ENCODE measurements around the gene ZNF746. TPM values are rescaled to one million over a fixed set of nuclear protein-coding genes. Genes with fewer than 3 reads are reported as not detected.
A peak's percentile ranks its signal among the peaks of the same experiment; 100 is the strongest.

ZNF746 gene
- total and polyA plus RNA-seq, 4 experiments from 2014 or later, result 3.7 to 25.6 (median 19.8) TPM

DNA sequence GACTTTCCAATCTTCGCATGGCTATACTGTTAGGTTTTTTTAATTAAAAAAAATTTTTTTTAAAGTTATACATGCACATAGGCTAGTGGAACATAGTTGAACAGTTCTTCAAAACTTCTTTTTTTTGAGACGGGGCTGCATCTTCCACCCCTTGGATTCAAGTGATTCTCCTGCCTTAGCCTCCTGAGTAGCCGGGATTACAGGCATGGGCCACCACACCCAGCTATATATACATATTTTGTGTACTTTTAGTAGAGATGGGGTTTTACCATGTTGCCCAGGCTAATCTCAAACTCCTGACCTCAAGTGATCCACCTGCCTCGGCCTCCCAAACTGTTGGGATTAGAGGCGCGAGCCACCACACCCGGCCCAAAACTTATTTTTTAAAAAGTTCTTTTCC lies 54.1 kb downstream of the ZNF746 start:
- Mint-ChIP-seq H3K9me3 (no peaks in the 10 kb centered on the region), H3K4me3 (no peak overlapping the region), H3K36me3 (peaks cover 32 to 47% of the 10 kb centered on the region in 2 donors), H3K4me1 (peaks cover 10 to 16% (median 14%) of the 10 kb centered on the region in 4 donors), H3K27ac (peak overlapping the region in 1 of 7 donors; percentile 57), H3K27me3 (no peaks in the 10 kb centered on the region)
- Histone ChIP-seq H3K4me3 (ENCODE audit: low read length in 2 of 2) (no peak overlapping the region), H3K27me3 (ENCODE audit: insufficient read depth, low read length) (no peaks in the 10 kb centered on the region), H3K9me3 (ENCODE audit: control insufficient read depth in 1 of 2, low read length in 2 of 2) (no peaks in the 10 kb centered on the region), H3K4me1 (ENCODE audit: insufficient read depth, low read length) (peaks cover 10% of the 10 kb centered on the region), H3K36me3 (ENCODE audit: insufficient read depth, low read length) (peaks cover 23% of the 10 kb centered on the region), H3K27ac (ENCODE audit: low read depth, low read length) (no peak overlapping the region)
- POLR2A ChIA-PET (ENCODE audit: partially characterized antibody), result no interaction called here
- CTCF ChIA-PET (ENCODE audit: partially characterized antibody), result interaction anchor here (1.5 kb wide), 1 partner anchor 159 kb away, joined by 4 read pairs; no protein-coding TSS in a partner anchor
- DNase-seq, result no peak
- intact Hi-C loops (cut with micrococcal nuclease), result no loop called here

GRCh38 chr7:149442924-149443323 lies 54.7 kb downstream of the ZNF746 start:
- Mint-ChIP-seq H3K4me1 (peaks cover 10 to 16% (median 14%) of the 10 kb centered on the region in 4 donors), H3K9me3 (no peaks in the 10 kb centered on the region), H3K36me3 (peaks cover 32 to 47% of the 10 kb centered on the region in 2 donors), H3K27me3 (no peaks in the 10 kb centered on the region), H3K27ac (no peak overlapping the region), H3K4me3 (no peak overlapping the region)
- Histone ChIP-seq H3K36me3 (ENCODE audit: insufficient read depth, low read length) (peaks cover 22% of the 10 kb centered on the region), H3K27ac (ENCODE audit: low read depth, low read length) (no peak overlapping the region), H3K27me3 (ENCODE audit: insufficient read depth, low read length) (no peaks in the 10 kb centered on the region), H3K9me3 (ENCODE audit: control insufficient read depth in 1 of 2, low read length in 2 of 2) (no peaks in the 10 kb centered on the region), H3K4me1 (ENCODE audit: insufficient read depth, low read length) (peaks cover 10% of the 10 kb centered on the region), H3K4me3 (ENCODE audit: low read length in 2 of 2) (no peak overlapping the region)
- CTCF ChIA-PET (ENCODE audit: partially characterized antibody), result interaction anchor here (2.8 kb wide), 1 partner anchor 18 kb away, joined by 7 read pairs; the partner anchor contains the start of gene ZNF777
- POLR2A ChIA-PET (ENCODE audit: partially characterized antibody), result no interaction called here
- DNase-seq, result no peak
- intact Hi-C loops (cut with micrococcal nuclease), result no loop called here

GRCh38 chr7:149440222-149440621 lies 57.4 kb downstream of the ZNF746 start:
- no peak for DNase-seq
- no peak overlapping the region for H3K4me3 ChIP-seq (ENCODE audit: low read length in 2 of 2)
- Mint-ChIP-seq H3K4me3 (no peak overlapping the region), H3K9me3 (no peaks in the 10 kb centered on the region), H3K4me1 (peaks cover 10 to 12% (median 11%) of the 10 kb centered on the region in 4 donors), H3K36me3 (peaks cover 25 to 44% of the 10 kb centered on the region in 2 donors), H3K27me3 (no peaks in the 10 kb centered on the region), H3K27ac (peak overlapping the region in 6 of 7 donors; percentile 13 to 66 (median 36))
- H3K4me1 ChIP-seq (ENCODE audit: insufficient read depth, low read length), result peaks cover 10% of the 10 kb centered on the region
- peaks cover 7% of the 10 kb centered on the region for H3K36me3 ChIP-seq (ENCODE audit: insufficient read depth, low read length)
- ChIA-PET CTCF (ENCODE audit: partially characterized antibody) (interaction anchor here (1.3 to 2.8 kb wide), 3 partner anchors 14 to 21 kb away, joined by 3 to 9 read pairs (median 7); partner anchors contain the start of gene ZNF777), POLR2A (ENCODE audit: partially characterized antibody) (interaction anchor here (1.2 kb wide), 1 partner anchor 18 kb away, joined by 4 read pairs; no protein-coding TSS in a partner anchor)
- no peak overlapping the region for H3K27ac ChIP-seq (ENCODE audit: low read depth, low read length)
- intact Hi-C loops (cut with micrococcal nuclease), result no loop called here
- H3K9me3 ChIP-seq (ENCODE audit: control insufficient read depth in 1 of 2, low read length in 2 of 2), result no peaks in the 10 kb centered on the region
- no peaks in the 10 kb centered on the region for H3K27me3 ChIP-seq (ENCODE audit: insufficient read depth, low read length)

- Mint-ChIP-seq H3K36me3 (peaks cover 45 to 58% of the 10 kb centered on the region in 2 donors), H3K4me3 (no peak overlapping the region), H3K27ac (peak overlapping the region in 1 of 7 donors; percentile 43), H3K9me3 (no peaks in the 10 kb centered on the region), H3K27me3 (no peaks in the 10 kb centered on the region), H3K4me1 (peaks cover 10 to 11% (median 10%) of the 10 kb centered on the region in 4 donors)
- intact Hi-C loops (cut with micrococcal nuclease), result no loop called here
- no peak for DNase-seq
- Histone ChIP-seq H3K4me1 (ENCODE audit: insufficient read depth, low read length) (peaks cover 10% of the 10 kb centered on the region), H3K27me3 (ENCODE audit: insufficient read depth, low read length) (no peaks in the 10 kb centered on the region), H3K9me3 (ENCODE audit: control insufficient read depth in 1 of 2, low read length in 2 of 2) (no peaks in the 10 kb centered on the region), H3K27ac (ENCODE audit: low read depth, low read length) (no peak overlapping the region), H3K4me3 (ENCODE audit: low read length in 2 of 2) (no peak overlapping the region), H3K36me3 (ENCODE audit: insufficient read depth, low read length) (peaks cover 9% of the 10 kb centered on the region)
- CTCF ChIA-PET (ENCODE audit: partially characterized antibody), result interaction anchor here (1.0 kb wide), 1 partner anchor 13 kb away, joined by 3 read pairs; no protein-coding TSS in a partner anchor
- POLR2A ChIA-PET (ENCODE audit: partially characterized antibody), result no interaction called here
Observed at GRCh38 chr7:149436358-149436757, 61.3 kb downstream of the ZNF746 start.

- H3K36me3 ChIP-seq (ENCODE audit: insufficient read depth, low read length), result peaks cover 14% of the 10 kb centered on the region
- no peak overlapping the region for H3K4me3 ChIP-seq (ENCODE audit: low read length in 2 of 2)
- Mint-ChIP-seq H3K36me3 (peaks cover 50 to 66% of the 10 kb centered on the region in 2 donors), H3K4me3 (no peak overlapping the region), H3K4me1 (peaks cover 0 to 7% (median 3%) of the 10 kb centered on the region in 4 donors), H3K27me3 (no peaks in the 10 kb centered on the region), H3K27ac (no peak overlapping the region), H3K9me3 (no peaks in the 10 kb centered on the region)
- intact Hi-C loops (cut with micrococcal nuclease), result no loop called here
- no peaks in the 10 kb centered on the region for H3K27me3 ChIP-seq (ENCODE audit: insufficient read depth, low read length)
- no peaks in the 10 kb centered on the region for H3K4me1 ChIP-seq (ENCODE audit: insufficient read depth, low read length)
- H3K27ac ChIP-seq (ENCODE audit: low read depth, low read length), result no peak overlapping the region
- ChIA-PET CTCF (ENCODE audit: partially characterized antibody) (no interaction called here), POLR2A (ENCODE audit: partially characterized antibody) (no interaction called here)
- no peak for DNase-seq
- no peaks in the 10 kb centered on the region for H3K9me3 ChIP-seq (ENCODE audit: control insufficient read depth in 1 of 2, low read length in 2 of 2)
Observed at GRCh38 chr7:149433124-149433523, 64.5 kb downstream of the ZNF746 start.

GRCh38 chr7:149432121-149432691 lies 65.4 kb downstream of the ZNF746 start:
- no peak overlapping the region for H3K27ac Mint-ChIP-seq
- peaks cover 46 to 62% of the 10 kb centered on the region in 2 donors for H3K36me3 Mint-ChIP-seq
- H3K27me3 Mint-ChIP-seq, result no peaks in the 10 kb centered on the region
- H3K9me3 Mint-ChIP-seq, result no peaks in the 10 kb centered on the region
- H3K4me1 Mint-ChIP-seq, result peaks cover 0 to 7% (median 3%) of the 10 kb centered on the region in 4 donors
- Histone ChIP-seq H3K9me3 (ENCODE audit: control insufficient read depth in 1 of 2, low read length in 2 of 2) (no peaks in the 10 kb centered on the region), H3K4me3 (ENCODE audit: low read length in 2 of 2) (no peak overlapping the region), H3K27ac (ENCODE audit: low read depth, low read length) (no peak overlapping the region), H3K36me3 (ENCODE audit: insufficient read depth, low read length) (peaks cover 14% of the 10 kb centered on the region), H3K4me1 (ENCODE audit: insufficient read depth, low read length) (no peaks in the 10 kb centered on the region), H3K27me3 (ENCODE audit: insufficient read depth, low read length) (no peaks in the 10 kb centered on the region)
- no peak overlapping the region for H3K4me3 Mint-ChIP-seq
- intact Hi-C loops (cut with micrococcal nuclease), result no loop called here
- POLR2A ChIA-PET (ENCODE audit: partially characterized antibody), result no interaction called here
- DNase-seq, result no peak
- CTCF ChIA-PET (ENCODE audit: partially characterized antibody), result no interaction called here

GRCh38 chr7:149431486-149432120 lies 66.0 kb downstream of the ZNF746 start:
- no peak for DNase-seq
- H3K4me1 Mint-ChIP-seq, result peaks cover 0 to 7% (median 3%) of the 10 kb centered on the region in 4 donors
- no peak overlapping the region for H3K27ac ChIP-seq (ENCODE audit: low read depth, low read length)
- ChIA-PET POLR2A (ENCODE audit: partially characterized antibody) (no interaction called here), CTCF (ENCODE audit: partially characterized antibody) (interaction anchor here (1.4 kb wide), 1 partner anchor 9 kb away, joined by 4 read pairs; no protein-coding TSS in a partner anchor)
- H3K9me3 ChIP-seq (ENCODE audit: control insufficient read depth in 1 of 2, low read length in 2 of 2), result no peaks in the 10 kb centered on the region
- no peaks in the 10 kb centered on the region for H3K27me3 Mint-ChIP-seq
- no peaks in the 10 kb centered on the region for H3K4me1 ChIP-seq (ENCODE audit: insufficient read depth, low read length)
- intact Hi-C loops (cut with micrococcal nuclease), result no loop called here
- H3K9me3 Mint-ChIP-seq, result no peaks in the 10 kb centered on the region
- H3K27me3 ChIP-seq (ENCODE audit: insufficient read depth, low read length), result no peaks in the 10 kb centered on the region
- H3K4me3 Mint-ChIP-seq, result no peak overlapping the region
- no peak overlapping the region for H3K4me3 ChIP-seq (ENCODE audit: low read length in 2 of 2)
- H3K36me3 ChIP-seq (ENCODE audit: insufficient read depth, low read length), result peaks cover 13% of the 10 kb centered on the region
- H3K27ac Mint-ChIP-seq, result no peak overlapping the region
- peaks cover 43 to 58% of the 10 kb centered on the region in 2 donors for H3K36me3 Mint-ChIP-seq
